Measurements from ENCODE around the gene JUP. TPM values are rescaled to one million over a fixed set of nuclear protein-coding genes. Genes with fewer than 3 reads are reported as not detected.
A peak's percentile ranks its signal among the peaks of the same experiment; 100 is the strongest.

JUP gene
- total RNA-seq, 1 experiment from 2014 or later = 0.50 TPM

GRCh38 chr17:41812381-41813151 is 26.1 kb upstream of the JUP start, which contains the start of gene FKBP10:
FKBP10 (plus strand) TSS chr17:41813004; CDS start chr17:41813035, 31 bp downstream.
- in situ Hi-C loops (cut with HindIII; ENCODE audit: low pct_unique_long_range_greater_than_20kb, low sequenced_read_pairs) = no loop called here
- DNase-seq (ENCODE audit: low read depth, low spot score) = peak; percentile 78

GRCh38 chr17:41811549-41812380 is 25.3 kb upstream of the JUP start, which contains the start of gene P3H4:
P3H4 (minus strand) TSS chr17:41811949; CDS start chr17:41811915, 34 bp downstream.
- in situ Hi-C loops (cut with HindIII; ENCODE audit: low pct_unique_long_range_greater_than_20kb, low sequenced_read_pairs) = no loop called here

GRCh38 chr17:41810659-41811548 is 24.4 kb upstream of the JUP start:
- no peak for DNase-seq (ENCODE audit: low read depth, low spot score)
- in situ Hi-C loops (cut with HindIII; ENCODE audit: low pct_unique_long_range_greater_than_20kb, low sequenced_read_pairs) = no loop called here

More at GRCh38 chr17:41811549-41812380, 25.3 kb upstream of the JUP start, which contains the start of gene P3H4:
- DNase-seq (ENCODE audit: low read depth, low spot score) = peak; percentile 68

GRCh38 chr17:41806685-41807445 is 20.4 kb upstream of the JUP start:
- no peak for DNase-seq (ENCODE audit: low read depth, low spot score)
- in situ Hi-C loops (cut with HindIII; ENCODE audit: low pct_unique_long_range_greater_than_20kb, low sequenced_read_pairs) = no loop called here

- in situ Hi-C loops (cut with HindIII; ENCODE audit: low pct_unique_long_range_greater_than_20kb, low sequenced_read_pairs) = no loop called here
- no peak for DNase-seq (ENCODE audit: low read depth, low spot score)
Measured at GRCh38 chr17:41803049-41804020, 16.8 kb upstream of the JUP start.

GRCh38 chr17:41801374-41802271 is 15.1 kb upstream of the JUP start:
- DNase-seq (ENCODE audit: low read depth, low spot score) = peak; percentile 71
- in situ Hi-C loops (cut with HindIII; ENCODE audit: low pct_unique_long_range_greater_than_20kb, low sequenced_read_pairs) = no loop called here

- in situ Hi-C loops (cut with HindIII; ENCODE audit: low pct_unique_long_range_greater_than_20kb, low sequenced_read_pairs) = no loop called here
- no peak for DNase-seq (ENCODE audit: low read depth, low spot score)
Measured at GRCh38 chr17:41800601-41801373, 14.3 kb upstream of the JUP start.

DNA sequence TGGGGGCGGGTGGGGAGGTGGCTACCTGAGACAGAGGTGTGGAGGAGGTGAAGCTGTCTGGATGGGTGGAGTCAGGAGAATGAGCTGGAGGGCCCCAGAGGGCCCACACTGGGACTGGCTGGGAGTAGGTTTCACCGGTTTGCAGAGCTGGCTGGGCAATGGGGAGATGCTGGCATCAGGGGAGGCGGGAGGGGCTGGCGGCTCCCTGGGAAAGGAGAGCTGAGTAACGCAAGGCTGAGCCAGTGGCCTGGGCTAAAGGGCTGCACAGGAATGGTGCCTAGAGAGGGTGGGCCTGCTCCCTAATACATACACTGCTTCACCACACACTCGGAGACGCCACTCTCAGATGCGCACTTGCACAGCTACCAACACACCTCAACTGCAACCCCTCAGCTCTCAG is 12.9 kb upstream of the JUP start:
- in situ Hi-C loops (cut with HindIII; ENCODE audit: low pct_unique_long_range_greater_than_20kb, low sequenced_read_pairs) = no loop called here
- DNase-seq (ENCODE audit: low read depth, low spot score) = no peak

DNA sequence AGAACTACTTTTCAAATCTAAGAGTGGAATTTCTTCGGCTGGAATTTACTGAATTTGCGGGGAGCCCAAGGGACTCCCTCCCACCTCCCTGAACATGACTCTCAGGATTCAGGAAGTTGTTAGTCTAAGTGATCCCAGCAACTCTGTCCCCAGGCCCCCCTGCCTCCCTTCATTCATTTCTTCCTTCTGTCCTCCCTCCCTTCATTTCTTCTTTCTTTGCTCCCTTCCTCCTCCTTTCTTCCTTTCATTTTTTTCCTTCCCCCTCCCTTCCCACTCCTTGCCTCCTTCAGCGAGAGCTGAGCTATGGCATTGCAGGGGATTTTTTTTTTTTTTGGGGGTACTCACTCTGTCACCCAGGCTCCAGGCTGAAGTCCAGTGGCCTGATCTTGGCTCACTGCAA is 10.9 kb upstream of the JUP start:
- no peak for DNase-seq (ENCODE audit: low read depth, low spot score)
- in situ Hi-C loops (cut with HindIII; ENCODE audit: low pct_unique_long_range_greater_than_20kb, low sequenced_read_pairs) = no loop called here

- no peak for DNase-seq (ENCODE audit: low read depth, low spot score)
- in situ Hi-C loops (cut with HindIII; ENCODE audit: low pct_unique_long_range_greater_than_20kb, low sequenced_read_pairs) = no loop called here
Measured at GRCh38 chr17:41796121-41796895, 9.8 kb upstream of the JUP start.

- DNase-seq (ENCODE audit: low read depth, low spot score) = no peak
- in situ Hi-C loops (cut with HindIII; ENCODE audit: low pct_unique_long_range_greater_than_20kb, low sequenced_read_pairs) = no loop called here
Measured at GRCh38 chr17:41794540-41794975, 8.0 kb upstream of the JUP start.

- DNase-seq (ENCODE audit: low read depth, low spot score) = no peak
- in situ Hi-C loops (cut with HindIII; ENCODE audit: low pct_unique_long_range_greater_than_20kb, low sequenced_read_pairs) = no loop called here
Measured at GRCh38 chr17:41793784-41794539, 7.5 kb upstream of the JUP start.

All from SK-MEL-5 (cell line).